Measurements from ENCODE around the gene ACTL10. TPM values are rescaled to one million over a fixed set of nuclear protein-coding genes. Genes with fewer than 3 reads are reported as not detected.
A peak's percentile ranks its signal among the peaks of the same experiment; 100 is the strongest.

ACTL10 gene
- total RNA-seq, 1 experiment from 2014 or later: 0.46 TPM

- H3K36me3 Mint-ChIP-seq (ENCODE audit: insufficient read depth in 1 of 3, low read depth in 3 of 3): peaks cover 36 to 61% (median 52%) of the 10 kb centered on the region in 3 experiments; a peak in 6 of 7 replicates
- no peak overlapping the region for H3K27ac ChIP-seq (ENCODE audit: insufficient read length, low read depth, low read length)
These were observed 6.3 kb downstream of the ACTL10 start for GRCh38 chr20:33673114-33673409.

More at GRCh38 chr20:33673114-33673409, 6.3 kb downstream of the ACTL10 start:
- no peak overlapping the region for H2AFZ ChIP-seq (ENCODE audit: low read length)
- H3K56ac ChIP-seq (ENCODE audit: insufficient read length, low read depth, low read length): no peak overlapping the region
- peak overlapping the region; percentile 87 to 90 for H3K4me3 Mint-ChIP-seq
- no peaks in the 10 kb centered on the region; a peak in 1 of 5 replicates for H3K9me3 Mint-ChIP-seq
- no peaks in the 10 kb centered on the region for H3K9me3 ChIP-seq (ENCODE audit: control insufficient read depth, low read depth, low read length)
- no peak overlapping the region for H2AK5ac ChIP-seq (ENCODE audit: insufficient read length, low read length)
- no peak overlapping the region for H2BK15ac ChIP-seq (ENCODE audit: low read depth, low read length)
- no peak overlapping the region for H2BK120ac ChIP-seq (ENCODE audit: low read depth, low read length, poor library complexity, severe bottlenecking)
- no peak overlapping the region for H4K8ac ChIP-seq (replicated peaks; ENCODE audit: insufficient read length, low read depth, low read length)
- H3K4me1 ChIP-seq (ENCODE audit: insufficient read depth, low read length): peaks cover 4% of the 10 kb centered on the region; the same call in 1 of the 2 replicates
- H3K27ac Mint-ChIP-seq: peak overlapping the region in 2 of 3 experiments; percentile 72 to 95; a peak in 3 of 7 replicates
- H2BK12ac ChIP-seq (ENCODE audit: insufficient read length, low read depth, low read length): no peak overlapping the region
- H3K23me2 ChIP-seq (ENCODE audit: insufficient read length, low read depth, low read length, poor library complexity, severe bottlenecking): peaks cover 21% of the 10 kb centered on the region
- no peak overlapping the region for H3T11ph ChIP-seq (ENCODE audit: low read length)
- H3K4me1 Mint-ChIP-seq: peaks cover 30% of the 10 kb centered on the region in 2 experiments
- H3K79me2 ChIP-seq (ENCODE audit: insufficient read depth, low read length): no peaks in the 10 kb centered on the region
- no peaks in the 10 kb centered on the region for H4K20me1 ChIP-seq (ENCODE audit: control insufficient read depth, insufficient read depth, insufficient read length)
- 0 out of 2 replicates have a peak overlapping the region, but pooled peaks have one; percentile 44 for H3K14ac ChIP-seq (ENCODE audit: insufficient read depth, low read length)
- H3K27me3 ChIP-seq (ENCODE audit: insufficient read depth, low read length): no peaks in the 10 kb centered on the region
- WGBS (ENCODE audit: extremely low coverage, insufficient read length, low lambda C conversion rate): no CpG with 5 or more reads among the region's 4 CpGs
- peak overlapping the region; percentile 67 for H3K4me2 ChIP-seq (ENCODE audit: insufficient read depth, insufficient read length, low read length)
- DNase-seq: no peak
- H4K91ac ChIP-seq (ENCODE audit: insufficient read length, low read depth, low read length): no peak overlapping the region
- peaks cover 2% of the 10 kb centered on the region for H3K27me3 Mint-ChIP-seq (ENCODE audit: low read depth)
- no peak overlapping the region for H3K9ac ChIP-seq (ENCODE audit: extremely low read depth, insufficient read length, low read length)
- no peak overlapping the region for H3K23ac ChIP-seq (ENCODE audit: insufficient read length, low read depth, low read length)
- TF ChIP-seq CTCF (conservative IDR thresholded peaks at IDR 0.05): no peak
- no peaks in the 10 kb centered on the region for H3K79me1 ChIP-seq (ENCODE audit: insufficient read depth, low read depth, low read length, poor library complexity, severe bottlenecking)
- no peak overlapping the region for H4K5ac ChIP-seq (ENCODE audit: insufficient read length, low read depth, low read length)
- H2BK5ac ChIP-seq (ENCODE audit: insufficient read length, low read length): no peak overlapping the region
- H3K18ac ChIP-seq (ENCODE audit: insufficient read length, low read depth, low read length): no peak overlapping the region
- no peak overlapping the region for H3K4ac ChIP-seq (ENCODE audit: low read depth, low read length)
- no peak overlapping the region for H2BK20ac ChIP-seq (ENCODE audit: low read depth, low read length, poor library complexity, severe bottlenecking)

Measured in H9 (cell line).